HG02610 (cell line): Measurements from ENCODE around the gene CBFA2T3.

Experiments
- ATAC-seq: cut with Tn5 transposase; IDR thresholded peaks from one replicate; pipeline ENCODE4 v1.9.1; 2021; ENCODE audit warnings: mild to moderate bottlenecking, moderate library complexity; ENCODE audit not compliant: unreplicated experiment

Gene CBFA2T3

DNA sequence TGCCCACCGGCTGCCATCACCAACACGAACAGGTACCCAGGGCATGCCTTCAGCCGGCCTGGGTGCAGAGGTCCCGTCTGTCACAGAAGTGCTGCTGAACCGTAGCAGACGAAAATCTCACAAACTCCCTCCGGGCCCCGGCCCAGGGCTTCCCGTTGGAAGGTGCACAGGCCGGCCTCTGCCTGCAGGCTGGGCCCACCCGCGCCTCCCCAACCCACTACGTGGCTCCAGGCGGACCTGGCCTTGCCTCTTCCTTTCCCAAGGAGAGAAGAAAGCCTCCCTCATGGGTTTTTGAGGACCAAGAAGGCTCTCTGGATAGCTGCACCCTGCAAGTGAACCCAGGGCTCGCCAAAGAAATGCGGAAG, 65.1 kb downstream of the CBFA2T3 start:
- ATAC-seq, result no peak

GRCh38 chr16:88911136-88911945, 65.7 kb downstream of the CBFA2T3 start:
- no peak for ATAC-seq

- ATAC-seq, result no peak
Measured at GRCh38 chr16:88910284-88911135, 66.5 kb downstream of the CBFA2T3 start.

DNA sequence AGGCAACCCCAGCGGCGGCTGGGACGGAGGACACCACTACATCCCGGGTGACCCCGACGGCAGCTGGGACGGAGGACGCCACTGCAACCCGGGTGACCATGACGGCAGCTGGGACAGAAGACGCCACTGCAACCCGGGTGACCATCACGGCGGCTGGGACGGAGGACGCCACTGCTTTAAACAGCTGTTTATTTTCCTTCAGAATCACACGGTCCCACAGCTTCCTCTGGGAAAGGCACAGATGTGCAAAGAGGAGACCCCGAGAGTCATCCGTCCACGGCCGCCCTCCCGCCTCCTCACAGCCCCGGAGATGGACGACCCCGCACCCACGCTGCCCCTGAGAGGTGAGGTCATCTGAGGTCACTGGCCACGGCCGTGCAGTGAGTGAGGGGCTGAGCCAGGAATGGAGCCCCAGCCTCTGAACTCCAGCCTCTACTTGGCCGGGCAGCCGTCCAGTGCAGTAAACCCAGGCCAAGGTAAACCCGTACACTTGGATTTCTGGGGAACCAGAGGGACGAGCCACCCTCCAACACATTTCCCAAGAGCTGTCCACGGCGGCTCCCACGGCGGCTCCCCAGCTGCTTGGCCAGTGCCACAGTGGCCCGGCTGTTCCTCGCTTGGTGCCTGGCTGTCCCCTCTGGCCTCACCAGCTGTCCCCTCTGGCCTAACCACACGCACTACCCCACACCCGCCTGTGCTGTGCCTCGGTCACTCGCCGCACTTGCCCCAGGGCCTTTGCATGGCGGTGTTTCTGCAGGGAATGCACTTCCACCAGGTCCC, 67.4 kb downstream of the CBFA2T3 start:
- ATAC-seq, result no peak

- no peak for ATAC-seq
Measured at GRCh38 chr16:88908307-88908706, 68.7 kb downstream of the CBFA2T3 start.

GRCh38 chr16:88907768-88908167, 69.2 kb downstream of the CBFA2T3 start:
- ATAC-seq, result no peak

DNA sequence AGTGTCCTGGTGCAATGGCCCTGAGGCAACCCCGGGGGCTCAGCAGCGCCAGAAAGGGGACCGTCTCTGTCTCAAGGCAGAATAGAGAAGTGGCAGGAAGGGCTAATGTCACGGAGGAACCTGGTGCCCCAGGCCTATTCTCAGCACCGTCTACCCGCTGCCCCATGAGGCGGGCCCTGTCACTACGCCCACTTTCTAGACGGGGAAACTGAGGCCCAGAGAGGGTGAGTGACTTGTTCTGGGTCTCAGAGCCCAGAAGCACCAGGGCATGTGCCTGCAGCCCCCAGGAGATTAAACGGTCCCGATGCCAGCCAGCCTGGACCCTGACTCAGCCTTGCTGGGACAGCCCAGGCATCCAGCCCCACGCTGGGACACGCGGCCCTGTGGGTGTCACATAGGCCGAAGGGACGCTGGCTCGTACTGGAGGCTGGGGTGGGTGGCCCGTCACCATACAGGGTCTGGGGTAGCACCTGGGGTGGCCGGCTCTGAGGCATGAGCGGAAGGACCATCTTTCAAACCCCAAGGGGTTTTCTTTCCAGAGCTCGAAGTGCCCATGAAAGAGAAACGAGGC, 70.4 kb downstream of the CBFA2T3 start:
- ATAC-seq, result no peak

GRCh38 chr16:88906020-88906419, 71.0 kb downstream of the CBFA2T3 start:
- no peak for ATAC-seq

- no peak for ATAC-seq
Measured at GRCh38 chr16:88905563-88905962, 71.4 kb downstream of the CBFA2T3 start.

DNA sequence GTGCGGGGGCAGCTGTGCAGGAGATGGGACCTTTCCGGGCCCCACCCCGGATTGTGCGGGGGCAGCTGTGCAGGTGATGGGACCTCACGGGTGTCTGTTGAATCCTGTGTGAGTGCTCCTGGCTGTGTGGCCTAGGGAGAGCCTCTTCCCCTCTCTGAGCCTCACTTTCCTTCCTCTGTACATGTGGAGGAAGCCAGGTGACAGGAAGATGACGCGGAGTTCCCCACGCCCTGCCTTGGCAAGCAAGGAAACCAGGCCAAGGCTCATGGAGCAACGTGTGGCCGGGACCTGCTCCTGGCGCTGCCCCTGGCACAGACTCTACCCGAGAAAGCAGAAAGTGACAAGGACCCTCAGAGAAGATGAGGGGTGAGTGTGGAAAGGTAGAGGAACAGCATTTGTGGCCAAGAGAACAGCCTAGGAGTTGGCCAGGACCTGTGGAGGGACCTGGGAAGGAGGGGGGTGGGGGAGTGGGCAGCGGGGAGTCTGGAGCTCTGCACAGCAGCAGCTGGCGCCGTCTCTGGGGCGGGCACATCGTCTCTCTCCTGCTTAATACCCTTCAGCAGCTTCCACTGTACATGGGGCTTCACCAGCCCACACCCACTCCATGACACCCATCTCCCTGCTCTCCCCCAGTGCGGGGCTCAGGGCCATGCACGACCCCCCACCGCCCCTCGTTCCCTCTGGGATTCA, 72.2 kb downstream of the CBFA2T3 start:
- no peak for ATAC-seq

DNA sequence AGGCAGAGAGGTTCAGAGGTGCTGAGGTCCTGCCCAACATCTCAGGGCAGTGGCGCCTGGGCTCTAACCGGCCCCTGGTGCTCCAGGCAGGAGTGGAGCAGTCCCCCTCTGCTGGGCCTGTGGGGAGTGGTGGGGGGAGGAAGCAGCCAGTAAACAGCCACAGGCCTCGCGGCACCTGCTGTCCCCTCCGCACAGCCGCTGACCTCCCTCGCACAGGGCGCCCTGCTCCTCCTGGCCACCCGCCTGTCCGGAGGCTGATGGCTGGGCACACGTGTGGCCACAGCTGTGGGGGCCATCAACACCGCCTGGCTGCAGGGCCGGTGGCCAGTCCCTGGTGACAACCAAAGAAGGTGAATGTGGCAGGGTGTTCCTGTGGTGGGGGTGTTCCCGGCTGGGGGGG, 73.7 kb downstream of the CBFA2T3 start:
- ATAC-seq, result no peak

DNA sequence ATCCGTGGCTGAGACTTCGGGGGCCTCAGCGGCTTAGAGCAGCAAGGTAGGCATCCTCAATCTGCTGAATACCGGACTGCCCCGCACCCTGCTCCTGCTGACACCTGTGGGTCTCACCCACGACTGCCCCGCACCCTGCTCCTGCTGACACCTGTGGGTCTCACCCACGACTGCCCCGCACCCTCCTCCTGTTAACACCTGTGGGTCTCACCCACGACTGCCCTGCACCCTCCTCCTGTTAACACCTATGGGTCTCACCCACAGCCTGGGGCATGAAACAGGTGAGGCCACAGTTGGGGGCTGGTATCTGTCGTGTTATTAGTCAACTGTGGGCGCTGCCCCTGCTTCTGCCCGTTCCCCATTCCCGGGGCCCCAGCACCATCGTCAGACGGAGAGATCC, 74.3 kb downstream of the CBFA2T3 start:
- ATAC-seq, result no peak

GRCh38 chr16:88901718-88902337, 75.2 kb downstream of the CBFA2T3 start:
- ATAC-seq, result no peak

DNA sequence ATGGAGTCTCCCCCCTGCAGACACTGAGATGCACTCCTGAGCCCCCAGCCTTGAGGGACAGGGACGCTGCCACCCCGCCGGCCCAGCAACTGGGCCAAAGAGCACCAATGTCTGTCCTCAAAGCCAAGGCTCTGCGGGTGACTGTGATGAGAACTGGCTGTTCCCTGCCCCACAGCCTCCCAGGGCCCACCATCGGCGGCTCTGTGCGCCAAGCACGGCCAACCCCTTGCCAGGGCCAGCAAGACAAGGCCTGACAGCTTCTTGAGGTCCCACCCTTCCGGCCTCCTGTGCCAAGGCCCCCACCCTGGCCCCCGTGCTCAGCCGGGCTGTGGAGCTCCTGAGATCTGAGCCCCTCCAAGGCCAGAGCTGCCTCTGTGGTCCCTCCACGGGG, 76.3 kb downstream of the CBFA2T3 start:
- ATAC-seq, result no peak

- ATAC-seq, result no peak
Measured at GRCh38 chr16:88899901-88900661, 76.9 kb downstream of the CBFA2T3 start.

DNA sequence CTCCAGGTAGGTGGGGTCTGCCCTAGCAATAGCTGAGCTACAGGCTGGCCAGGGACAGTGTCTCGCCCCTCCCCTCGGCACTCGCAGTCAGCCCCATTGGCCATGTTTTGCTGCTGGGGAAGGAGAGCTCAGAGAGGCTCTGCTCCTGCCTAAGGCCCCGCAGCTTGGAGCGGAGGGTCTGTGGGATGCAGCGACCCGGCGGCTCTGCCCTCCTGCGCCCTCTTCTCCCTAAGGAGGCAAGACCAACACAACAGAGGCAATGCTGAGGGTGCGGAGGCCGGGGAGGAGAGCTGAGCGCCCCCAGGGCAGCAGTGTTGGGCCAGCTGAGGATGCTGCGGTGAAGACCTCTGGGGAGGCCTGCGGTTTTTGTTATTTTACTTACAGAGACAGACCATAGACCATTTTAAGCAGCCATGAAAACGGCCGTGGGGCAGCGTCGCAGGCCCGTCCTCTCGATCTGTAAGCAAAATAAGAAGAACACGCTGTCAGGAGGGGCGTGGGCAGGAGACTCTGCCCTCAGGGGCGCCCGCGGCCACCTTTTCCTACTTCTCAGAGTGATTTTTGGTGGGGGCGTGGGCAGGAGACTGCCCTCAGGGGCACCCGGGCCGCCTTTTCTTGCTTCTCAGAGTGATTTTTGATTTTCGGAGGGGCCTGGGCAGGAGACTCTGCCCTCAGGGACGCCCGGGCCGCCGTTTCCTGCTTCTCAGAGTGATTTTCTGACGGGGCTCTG, 79.1 kb downstream of the CBFA2T3 start:
- no peak for ATAC-seq

DNA sequence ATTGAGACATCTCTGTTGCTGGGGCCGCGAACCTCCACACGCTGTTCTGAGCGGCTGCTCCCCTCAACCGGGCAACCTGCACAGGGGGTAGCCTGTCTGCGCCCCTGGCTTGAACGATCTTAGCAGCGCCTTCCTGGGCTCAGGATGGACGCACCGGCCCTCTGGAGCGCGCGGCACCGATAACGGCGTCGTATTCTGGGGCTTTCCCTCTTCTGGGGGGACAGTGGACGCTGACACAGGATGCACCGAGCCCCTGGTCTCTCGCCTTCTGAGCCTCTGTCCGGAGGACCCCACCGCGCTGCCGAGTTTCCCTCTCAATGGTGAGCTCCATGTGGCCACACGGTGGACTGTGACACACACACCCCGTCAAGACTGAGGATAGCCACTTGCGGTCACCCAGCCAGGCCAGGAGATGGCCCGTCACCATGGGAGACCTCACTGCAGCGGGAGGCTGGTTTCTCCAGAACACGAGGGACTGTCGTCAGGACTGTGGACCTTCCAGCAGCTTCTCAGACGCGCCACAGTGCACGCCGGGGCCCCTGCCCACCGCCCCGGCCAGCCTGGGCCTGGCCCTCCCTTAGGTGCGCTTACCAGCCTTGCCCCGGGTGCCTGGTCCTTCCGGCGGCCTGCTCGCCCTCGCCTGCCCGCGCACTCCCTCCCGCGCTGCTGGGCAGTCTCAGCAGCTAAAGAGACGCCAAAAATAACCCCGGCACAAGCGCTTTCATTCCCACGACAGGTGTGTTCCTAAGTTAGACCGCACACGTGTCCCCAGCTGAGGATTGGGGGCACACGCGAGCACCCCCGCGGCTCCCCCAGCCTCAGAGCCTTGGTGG, 80.6 kb downstream of the CBFA2T3 start:
- no peak for ATAC-seq

- ATAC-seq, result no peak
Measured at GRCh38 chr16:88895335-88895734, 81.7 kb downstream of the CBFA2T3 start.
